NT2/D1 (cell line): ENCODE measurements around the gene ADD2.

Experiments used
- SUZ12 ChIP-seq: IDR thresholded peaks from 2 replicates; pipeline ENCODE4 v1.6.1; 2011; ENCODE audit not compliant: insufficient read length, insufficient read depth; ENCODE audit errors: extremely low read depth
- YY1 ChIP-seq: IDR thresholded peaks from 2 replicates; pipeline ENCODE4 v1.6.1; 2011; ENCODE audit not compliant: insufficient read length, insufficient read depth

DNA sequence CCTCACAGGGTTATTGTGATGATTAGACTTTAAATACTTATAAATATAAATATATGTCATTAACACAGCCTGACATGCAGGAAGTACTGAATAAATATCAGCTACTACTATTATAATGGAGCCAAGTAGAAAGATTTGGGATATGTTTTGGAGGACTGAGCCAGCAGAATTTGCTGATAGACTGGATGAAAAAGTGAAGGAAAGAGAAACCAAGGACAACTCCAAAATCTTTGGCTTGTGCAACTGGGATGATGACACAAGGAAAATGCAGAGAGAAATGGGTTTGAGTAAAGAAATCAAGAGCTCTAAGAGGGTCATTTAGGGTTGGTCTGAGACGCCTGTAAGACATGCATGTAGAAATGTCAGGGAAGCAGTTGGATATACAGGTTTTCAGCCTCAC lies 15.6 kb downstream of the ADD2 start:
- TF ChIP-seq SUZ12 (no peak), YY1 (no peak)
